ENCODE results near the gene NAV3.

The NAV3 gene

GRCh38 chr12:77830583-77831351 lies at the start of gene NAV3:
Gene NAV3 (plus strand): TSS chr12:77830894. CDS start chr12:77831462, 568 bp downstream.
- no peak for DNase-seq (ENCODE audit: low spot score)

GRCh38 chr12:77782034-77782433 lies 48.7 kb upstream of the NAV3 start:
- no peak for DNase-seq (ENCODE audit: low spot score)

- no peak for DNase-seq (ENCODE audit: low spot score)
Measured at GRCh38 chr12:77782766-77783165, 47.9 kb upstream of the NAV3 start.

GRCh38 chr12:77785211-77785610 lies 45.5 kb upstream of the NAV3 start:
- no peak for DNase-seq (ENCODE audit: low spot score)

GRCh38 chr12:77786675-77787074 lies 44.0 kb upstream of the NAV3 start:
- no peak for DNase-seq (ENCODE audit: low spot score)

GRCh38 chr12:77788231-77789168 lies 42.2 kb upstream of the NAV3 start:
- no peak for DNase-seq (ENCODE audit: low spot score)

- DNase-seq (ENCODE audit: low spot score) = no peak
Measured at GRCh38 chr12:77795699-77796098, 35.0 kb upstream of the NAV3 start.

- no peak for DNase-seq (ENCODE audit: low spot score)
Measured at GRCh38 chr12:77796775-77797174, 33.9 kb upstream of the NAV3 start.

- DNase-seq (ENCODE audit: low spot score) = no peak
Measured at GRCh38 chr12:77800501-77800900, 30.2 kb upstream of the NAV3 start.

- no peak for DNase-seq (ENCODE audit: low spot score)
Measured at GRCh38 chr12:77808534-77808933, 22.2 kb upstream of the NAV3 start.

- DNase-seq (ENCODE audit: low spot score) = no peak
Measured at GRCh38 chr12:77813558-77813957, 17.1 kb upstream of the NAV3 start.

GRCh38 chr12:77814386-77814785 lies 16.3 kb upstream of the NAV3 start:
- DNase-seq (ENCODE audit: low spot score) = no peak

GRCh38 chr12:77816196-77816595 lies 14.5 kb upstream of the NAV3 start:
- DNase-seq (ENCODE audit: low spot score) = no peak

- DNase-seq (ENCODE audit: low spot score) = no peak
Measured at GRCh38 chr12:77817276-77817675, 13.4 kb upstream of the NAV3 start.

GRCh38 chr12:77818351-77818750 lies 12.3 kb upstream of the NAV3 start:
- DNase-seq (ENCODE audit: low spot score) = no peak

GRCh38 chr12:77821699-77822203 lies 8.9 kb upstream of the NAV3 start:
- no peak for DNase-seq (ENCODE audit: low spot score)

GRCh38 chr12:77833329-77833728 lies 2.6 kb downstream of the NAV3 start:
- DNase-seq (ENCODE audit: low spot score) = no peak

GRCh38 chr12:77834618-77835017 lies 3.9 kb downstream of the NAV3 start:
- no peak for DNase-seq (ENCODE audit: low spot score)

GRCh38 chr12:77835969-77836368 lies 5.3 kb downstream of the NAV3 start:
- no peak for DNase-seq (ENCODE audit: low spot score)

- DNase-seq (ENCODE audit: low spot score) = no peak
Measured at GRCh38 chr12:77837876-77838291, 7.2 kb downstream of the NAV3 start.

GRCh38 chr12:77841521-77841920 lies 10.8 kb downstream of the NAV3 start:
- no peak for DNase-seq (ENCODE audit: low spot score)

GRCh38 chr12:77842430-77842829 lies 11.7 kb downstream of the NAV3 start:
- DNase-seq (ENCODE audit: low spot score) = no peak

GRCh38 chr12:77845831-77846230 lies 15.1 kb downstream of the NAV3 start:
- no peak for DNase-seq (ENCODE audit: low spot score)
